Hypothalamus (tissue), 51 donors: ENCODE results near the gene APBB2.

Source experiments
- DNase-seq, 51 donors: peaks; one replicate each; lab custom pipeline; 2025; lab: John Stamatoyannopoulos, UW

The APBB2 gene

DNA sequence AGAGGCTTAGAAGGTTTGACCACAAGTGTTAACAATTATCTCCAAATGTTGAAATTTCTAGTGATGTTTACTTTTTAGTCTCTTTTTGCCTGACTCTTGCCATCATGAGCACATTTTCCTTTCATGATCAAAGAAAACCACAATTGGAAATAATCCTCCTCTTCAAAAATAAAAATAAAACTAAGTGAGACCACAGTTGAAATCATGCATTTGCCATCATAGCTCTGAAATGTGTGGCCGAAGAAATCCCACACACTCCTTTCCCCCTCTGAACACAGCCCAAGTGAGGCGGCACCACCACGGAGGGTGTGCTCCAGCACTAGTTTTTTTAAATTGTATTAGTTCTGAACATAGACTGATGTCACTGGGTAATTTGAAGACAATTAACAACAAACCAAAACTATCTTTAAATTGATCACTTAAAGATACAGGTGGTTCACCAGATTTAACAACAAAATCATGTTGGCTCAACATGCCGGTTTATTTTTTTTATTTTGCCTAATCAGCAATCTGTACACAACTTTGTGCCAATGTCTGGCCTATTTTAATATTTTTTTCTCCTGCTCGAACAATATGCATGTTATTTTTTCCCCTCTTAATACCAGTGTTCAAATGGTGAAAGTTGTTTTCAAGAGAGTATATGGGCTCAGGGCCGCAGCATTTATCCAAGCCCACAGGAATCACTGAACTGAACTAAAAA lies 17.6 kb downstream of the APBB2 start:
- no peak for DNase-seq

DNA sequence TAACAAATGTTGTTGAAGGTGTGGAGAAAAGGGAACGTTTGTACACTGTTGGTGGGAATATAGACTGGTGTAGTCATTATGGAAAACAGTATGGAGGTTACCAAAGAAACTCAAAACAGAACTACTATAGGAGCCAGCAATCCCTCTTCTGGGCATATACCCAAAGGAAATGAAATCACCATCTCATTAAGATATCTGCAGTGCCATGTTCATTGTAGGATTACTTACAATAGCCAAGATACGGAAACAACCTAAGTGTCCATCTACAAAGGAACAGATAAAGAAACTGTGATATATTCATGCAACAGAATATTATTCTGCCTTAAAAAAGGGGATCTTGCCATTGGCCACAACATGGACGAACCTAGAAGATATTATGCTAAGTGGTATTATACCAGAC lies 22.2 kb downstream of the APBB2 start:
- DNase-seq, result no peak

DNA sequence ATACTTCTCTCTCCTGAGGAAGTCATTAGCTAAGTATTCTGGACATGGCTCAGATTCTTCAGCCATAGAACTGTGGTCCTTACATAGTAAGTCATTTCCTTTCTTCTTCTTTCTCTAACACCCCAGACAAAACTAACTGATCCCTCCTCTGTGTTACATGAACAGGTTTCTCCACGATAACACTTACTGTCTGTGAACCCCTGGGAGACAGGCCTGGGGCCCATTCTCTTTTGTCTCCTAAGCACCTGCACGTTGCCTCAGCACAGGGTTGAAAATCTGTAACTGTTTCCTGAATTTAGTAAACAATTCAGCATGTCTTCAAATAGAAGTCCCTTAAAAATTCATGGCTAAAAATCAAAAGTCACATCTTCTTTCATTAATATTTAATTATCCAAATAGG lies 24.7 kb downstream of the APBB2 start:
- no peak for DNase-seq

DNA sequence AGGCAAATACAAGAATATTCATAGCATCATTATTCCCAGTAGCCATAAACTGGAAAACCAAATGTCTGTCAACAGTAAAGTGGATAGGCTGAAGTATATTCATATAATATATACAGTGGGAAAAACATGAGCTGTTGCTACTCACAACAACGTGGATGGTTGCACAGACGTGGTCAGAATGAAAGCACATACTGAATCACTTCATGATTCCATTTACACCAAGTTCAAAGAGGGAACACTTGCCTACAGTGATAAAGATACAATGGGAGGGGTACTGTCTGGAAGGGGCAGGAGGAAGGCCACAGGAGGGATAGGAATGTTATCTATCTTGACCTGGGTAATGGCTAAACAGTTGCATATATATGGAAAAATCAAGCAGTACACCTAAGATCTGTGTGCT lies 25.3 kb downstream of the APBB2 start:
- DNase-seq, result no peak

DNA sequence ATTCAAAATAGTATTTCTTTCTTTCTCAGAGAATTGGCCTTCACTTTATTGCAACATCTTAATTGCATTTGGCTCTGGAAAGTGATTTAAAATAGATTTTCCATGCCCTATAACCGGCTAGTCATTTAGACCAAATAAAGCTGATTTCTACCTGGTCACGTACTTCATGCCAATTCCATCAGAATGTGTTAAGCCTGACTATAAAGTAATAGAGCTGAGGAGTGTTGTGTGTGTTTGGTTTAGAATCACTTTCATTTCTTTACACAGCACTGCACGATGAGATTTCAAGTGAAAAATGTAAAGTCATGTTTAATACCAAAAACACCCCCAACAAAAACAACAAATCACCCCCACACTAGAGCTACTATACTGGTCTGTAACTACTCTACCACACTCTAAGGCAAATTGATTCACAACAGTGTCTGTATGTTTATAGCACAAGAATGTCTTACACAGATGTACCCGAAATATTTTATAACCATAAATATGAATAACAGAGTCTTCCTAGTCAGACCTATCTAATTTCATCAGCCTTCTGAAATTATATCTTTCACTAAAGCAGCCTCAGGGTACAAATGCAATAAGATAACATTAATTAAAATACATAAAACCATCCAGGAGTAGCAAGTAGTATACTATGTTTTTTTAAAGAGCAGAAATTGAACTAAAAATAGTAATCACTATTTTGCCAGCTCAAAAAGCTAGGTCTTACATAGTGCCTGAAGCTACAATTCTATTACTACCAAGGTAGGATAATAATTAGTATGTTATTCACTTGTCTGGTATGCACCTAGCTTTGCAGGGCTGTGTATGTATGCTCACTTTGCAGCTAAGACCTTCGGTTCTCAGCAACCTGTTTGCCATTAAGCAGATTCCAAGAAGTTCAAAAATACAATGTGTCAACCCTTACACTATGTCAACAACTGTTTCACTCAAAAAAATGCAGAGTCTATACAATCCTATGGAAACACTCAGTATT lies 28.4 kb downstream of the APBB2 start:
- no peak for DNase-seq

DNA sequence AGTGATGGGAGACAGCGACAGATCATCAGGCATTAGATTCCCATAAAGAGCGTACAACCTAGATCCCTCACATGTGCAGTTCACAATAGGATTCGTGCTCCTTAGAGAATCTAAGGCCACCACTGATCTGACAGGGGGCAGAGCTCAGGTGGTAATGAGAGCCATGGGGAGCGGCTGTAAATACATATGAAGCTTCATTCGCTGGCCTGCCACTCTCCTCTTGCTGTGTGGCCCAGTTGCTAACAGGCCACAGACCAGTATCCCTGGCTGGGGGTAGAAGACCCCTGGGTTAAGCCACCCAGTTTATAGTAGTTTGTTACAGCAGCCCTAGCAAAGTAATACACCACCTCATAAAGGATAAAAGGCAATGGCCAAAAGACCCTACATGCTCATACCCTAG lies 30.3 kb downstream of the APBB2 start:
- DNase-seq, result no peak

DNA sequence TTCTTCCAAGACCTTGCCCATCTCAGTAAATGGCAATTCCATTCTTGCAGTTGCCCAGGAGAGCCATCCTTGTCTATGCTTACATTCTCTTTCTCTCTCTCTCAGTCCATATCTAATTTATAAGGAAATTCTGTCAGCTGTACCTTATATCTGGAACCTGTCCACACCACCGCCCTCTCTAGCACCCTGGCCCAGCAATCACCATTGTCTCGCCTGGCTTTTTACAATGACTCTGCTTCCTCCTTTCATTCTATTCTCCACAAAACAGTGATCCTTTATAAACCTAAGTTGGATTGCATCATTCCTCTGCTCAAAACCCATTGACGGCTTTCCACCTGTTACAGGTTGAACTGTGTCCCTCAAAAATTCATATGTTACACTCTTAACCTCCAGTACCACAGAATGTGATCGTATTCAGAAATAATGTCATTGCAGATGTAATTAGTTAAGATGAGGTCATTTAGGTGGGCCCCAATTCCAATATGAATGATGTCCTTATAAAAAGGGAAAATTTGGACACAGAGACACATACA lies 31.3 kb downstream of the APBB2 start:
- DNase-seq, result no peak

DNA sequence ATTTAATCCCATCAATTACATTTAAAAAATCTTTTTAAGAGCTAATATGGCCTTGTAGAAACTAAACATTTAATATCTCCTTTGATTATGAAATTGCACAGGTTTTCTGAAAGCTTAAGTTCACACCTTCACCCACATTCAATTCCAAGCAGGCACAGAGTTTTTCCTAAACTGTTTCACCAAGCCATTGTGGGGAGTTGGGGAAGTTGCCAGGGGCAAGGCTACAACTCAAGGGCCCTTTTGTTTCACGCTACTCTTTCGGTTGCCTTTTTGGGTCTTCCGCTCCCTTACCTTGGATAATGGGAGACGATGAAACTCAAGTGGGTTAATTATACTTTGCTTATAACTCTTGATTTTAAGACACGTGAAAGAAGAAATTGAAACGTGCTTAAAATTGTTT lies 33.3 kb downstream of the APBB2 start:
- peak in 17 of 51 donors; percentile 4 to 55 (median 17) for DNase-seq

DNA sequence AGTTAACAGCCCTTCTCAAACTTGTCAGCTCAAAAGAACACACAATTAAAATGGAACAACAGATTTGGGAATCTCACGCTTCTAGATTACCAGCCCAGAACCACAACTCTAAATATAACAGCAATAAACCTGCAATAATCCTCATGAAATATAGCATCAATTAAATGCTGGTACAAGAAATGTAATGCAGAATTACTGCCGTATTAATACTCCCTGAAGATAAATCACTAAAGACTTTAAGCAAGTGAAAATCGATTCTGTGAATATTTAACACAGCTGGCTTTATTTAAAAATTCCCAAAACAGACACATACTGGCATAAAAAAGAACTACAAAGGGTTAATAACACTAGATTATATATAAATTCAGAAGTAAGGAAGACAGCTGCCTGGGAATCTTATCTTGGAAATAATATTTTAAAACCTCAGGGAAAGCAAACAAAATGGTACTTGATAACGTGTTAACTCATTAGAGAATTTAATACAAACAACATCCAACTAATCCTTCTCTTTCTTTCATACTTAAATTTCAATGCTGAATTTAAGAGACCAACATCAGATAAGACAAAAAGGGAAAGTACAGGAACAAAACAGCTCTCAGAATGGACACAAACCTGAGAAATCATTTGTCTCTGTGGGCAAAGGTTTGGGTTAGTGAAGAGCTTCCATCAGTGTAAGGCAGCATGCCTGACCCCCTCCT lies 34.7 kb downstream of the APBB2 start:
- no peak for DNase-seq

DNA sequence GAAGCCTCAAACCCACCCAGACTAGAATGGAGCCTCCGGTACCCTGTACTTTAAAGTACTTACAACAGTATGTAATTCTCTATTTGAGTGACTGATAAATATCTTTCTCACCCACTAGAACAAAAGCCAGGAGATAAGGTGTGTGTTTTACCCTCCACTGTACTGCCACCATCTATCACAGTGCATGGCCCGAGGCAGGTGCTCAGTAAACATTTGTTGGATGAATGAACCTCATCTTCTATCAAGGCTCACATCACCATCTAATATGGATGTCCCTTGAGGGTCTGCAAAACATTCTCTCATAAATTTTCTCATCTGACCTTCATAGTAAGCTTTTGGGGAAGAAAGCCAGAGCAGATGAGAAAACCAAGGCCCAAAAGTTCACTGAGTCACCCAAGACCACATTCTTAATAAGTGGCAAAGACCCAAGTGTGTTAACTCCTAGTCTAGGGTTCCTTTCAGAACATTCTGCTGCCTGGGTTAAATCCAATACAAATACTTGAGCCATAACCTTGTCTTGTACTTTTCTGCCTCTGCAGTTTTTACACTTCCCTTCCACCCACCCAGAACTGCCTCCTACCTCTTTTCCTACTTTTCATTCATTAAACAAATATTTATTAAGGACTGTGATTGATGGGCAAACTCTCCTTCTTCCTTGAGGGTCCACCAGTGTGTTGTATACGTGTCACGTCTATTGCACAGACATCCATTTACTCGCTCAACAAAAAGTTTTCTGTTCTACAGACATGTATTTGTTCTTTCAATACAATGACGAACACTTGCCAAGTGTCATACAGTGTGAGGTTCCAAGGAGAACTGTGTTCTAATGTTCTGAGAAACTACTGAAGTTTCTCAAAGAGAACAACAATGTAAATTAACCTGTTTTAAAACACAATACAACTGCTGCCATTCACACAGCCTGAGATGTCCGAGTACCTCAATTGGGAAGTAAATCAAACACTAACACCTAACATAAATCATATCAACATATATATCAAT lies 35.7 kb downstream of the APBB2 start:
- DNase-seq, result peak in 3 of 51 donors; percentile 26 to 53 (median 28)

DNA sequence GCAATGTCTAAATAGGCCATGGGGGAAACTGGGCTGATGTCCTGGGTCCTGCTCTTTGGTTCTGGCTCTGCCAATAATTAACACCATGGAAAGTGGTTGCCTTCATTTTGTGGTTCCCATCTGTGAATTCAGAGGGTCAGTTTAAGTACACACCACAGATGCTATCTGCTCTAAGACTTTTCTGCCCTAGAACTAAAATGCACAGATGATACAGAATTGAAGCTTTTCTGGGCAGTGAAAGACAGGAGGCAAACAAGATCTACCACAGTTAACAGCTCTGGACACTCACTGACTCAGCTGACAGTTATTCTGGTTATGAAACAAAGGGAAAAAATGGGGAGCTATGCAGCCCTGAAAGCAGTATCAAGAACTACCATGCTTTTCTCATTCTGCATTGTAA lies 37.3 kb downstream of the APBB2 start:
- DNase-seq, result peak in 1 of 51 donors; percentile 24

DNA sequence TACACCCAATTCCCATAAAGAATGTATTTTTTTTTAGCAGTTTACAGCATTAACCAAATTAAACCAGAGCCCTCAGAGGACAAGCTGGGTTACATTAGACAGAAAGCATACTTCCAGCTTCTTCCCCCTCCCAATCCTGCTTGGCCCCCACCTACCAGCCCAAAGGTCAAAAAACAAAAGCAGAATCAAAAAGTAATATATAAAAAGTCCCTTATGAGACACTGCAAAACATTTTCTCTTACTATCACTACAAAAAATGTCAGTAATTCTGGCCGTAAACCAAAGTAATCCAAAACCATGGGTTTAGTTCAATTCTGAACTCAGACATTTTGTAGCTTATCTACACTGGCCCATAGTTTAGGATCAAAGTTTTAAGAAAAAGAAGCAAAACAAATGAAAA lies 38.0 kb downstream of the APBB2 start:
- no peak for DNase-seq

DNA sequence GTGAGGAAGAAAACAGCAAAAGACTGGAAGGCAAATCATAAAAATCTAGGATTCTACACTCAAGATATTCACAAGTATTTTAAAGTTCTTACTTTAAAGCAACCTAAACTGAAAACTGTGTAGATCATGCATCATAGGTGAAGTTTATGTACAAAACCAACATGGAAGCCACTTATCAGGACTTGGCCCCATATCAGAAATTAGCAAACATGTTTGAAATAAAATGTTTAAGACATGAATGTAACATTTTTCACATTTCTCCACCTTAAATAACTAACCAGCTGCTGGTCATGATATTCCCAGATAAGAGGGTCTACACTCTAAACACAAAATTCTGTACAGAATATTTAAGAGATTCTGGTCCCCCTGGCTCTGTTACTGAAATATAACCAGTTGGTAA lies 38.5 kb downstream of the APBB2 start:
- no peak for DNase-seq

DNA sequence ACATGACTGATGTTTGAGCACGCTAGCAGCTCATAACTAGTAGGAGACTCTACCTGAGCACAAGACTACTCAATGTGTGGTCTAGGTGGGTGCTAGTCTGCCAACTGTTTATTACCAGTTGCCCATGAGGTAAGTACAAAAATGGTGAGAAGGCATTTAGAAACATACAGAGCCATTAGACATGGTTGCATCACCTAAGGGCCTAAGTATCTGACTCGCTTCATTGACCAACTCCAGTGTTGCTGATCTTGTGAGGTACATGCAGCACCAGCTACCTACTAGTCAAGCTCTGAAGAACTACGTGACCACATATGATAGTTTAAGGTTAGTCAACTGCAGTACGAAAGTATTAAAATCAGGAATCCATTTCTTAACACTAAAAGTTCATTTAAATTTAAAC lies 39.9 kb downstream of the APBB2 start:
- DNase-seq, result no peak

DNA sequence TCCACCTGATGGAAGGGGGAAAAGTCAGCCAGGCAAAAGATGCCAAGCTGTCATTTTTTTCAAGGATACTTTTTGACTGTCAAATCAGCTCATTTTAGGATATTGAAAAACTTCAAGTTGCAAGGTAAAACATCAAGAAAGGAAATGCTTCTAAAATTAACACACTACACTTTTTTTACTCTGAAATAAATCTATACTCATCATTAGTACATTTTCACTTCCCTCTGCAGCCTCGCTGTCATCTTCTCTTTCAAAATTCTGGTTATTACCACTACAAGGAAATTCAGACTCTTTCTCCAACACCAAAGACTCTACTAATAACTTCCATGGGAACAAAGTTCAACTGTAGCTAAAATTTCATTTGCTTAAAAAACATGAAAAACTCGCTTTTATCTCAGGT lies 41.6 kb downstream of the APBB2 start:
- DNase-seq, result no peak

DNA sequence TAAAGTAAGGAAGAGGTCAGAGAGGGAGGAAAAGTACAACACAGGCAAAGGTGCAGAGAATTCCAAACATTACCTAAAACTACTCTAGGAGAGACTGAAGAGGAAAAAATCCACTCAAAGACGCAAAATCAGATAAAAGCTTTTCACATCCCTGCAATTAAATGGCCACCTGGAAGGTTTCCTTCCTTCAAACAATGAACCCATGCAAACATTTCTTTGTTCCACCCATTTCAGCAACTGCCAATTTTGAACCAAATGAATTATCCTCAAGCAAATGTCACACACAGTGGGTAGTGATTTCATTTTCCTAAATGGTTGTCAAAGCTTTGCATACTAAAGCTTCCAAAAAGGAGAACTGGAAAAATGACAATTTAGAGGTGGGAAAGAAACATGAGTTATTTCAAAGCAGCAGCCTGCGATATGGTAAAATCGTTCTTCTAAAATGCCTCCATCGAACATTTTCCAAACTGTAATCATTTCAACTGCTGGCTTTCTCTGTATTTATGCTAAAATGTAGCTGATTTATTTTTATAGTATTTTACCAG lies 45.0 kb downstream of the APBB2 start:
- DNase-seq, result no peak

DNA sequence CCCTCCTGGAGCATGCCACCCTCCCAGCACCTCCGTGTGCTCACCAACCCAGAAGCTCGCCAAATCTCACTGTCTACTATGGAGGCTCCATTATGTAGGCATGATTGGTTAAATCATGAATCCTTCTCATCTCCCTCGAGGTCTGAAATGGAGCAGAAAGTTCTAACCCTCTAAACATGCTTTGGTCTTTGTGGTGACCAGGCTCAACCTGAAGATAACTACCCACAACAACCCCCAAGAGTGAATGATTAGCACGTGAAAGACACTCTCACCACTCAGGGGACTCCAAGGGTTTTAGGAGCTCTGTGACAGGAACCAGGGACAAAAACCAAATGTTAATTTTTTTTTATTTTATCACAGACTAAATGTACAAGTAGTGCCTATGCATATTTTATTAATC lies 47.2 kb downstream of the APBB2 start:
- no peak for DNase-seq

DNA sequence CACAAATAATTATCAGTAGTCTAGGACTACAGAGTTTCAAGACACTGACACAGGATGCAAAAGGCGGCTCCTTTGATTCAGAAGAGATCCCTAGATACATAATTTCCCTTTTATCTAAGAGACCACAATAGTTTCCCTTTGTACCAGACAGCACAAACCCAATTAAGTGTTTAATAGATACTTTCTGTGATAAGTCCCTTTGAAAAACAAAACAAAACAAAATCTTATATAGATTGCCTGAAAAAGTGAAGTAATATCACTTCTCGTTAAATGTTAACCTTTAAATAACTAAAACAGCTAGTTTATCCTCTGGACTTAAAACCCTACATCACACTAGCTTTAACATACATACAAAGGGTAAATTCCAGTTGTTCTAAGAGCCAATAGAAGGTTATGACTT lies 49.9 kb downstream of the APBB2 start:
- DNase-seq, result no peak

DNA sequence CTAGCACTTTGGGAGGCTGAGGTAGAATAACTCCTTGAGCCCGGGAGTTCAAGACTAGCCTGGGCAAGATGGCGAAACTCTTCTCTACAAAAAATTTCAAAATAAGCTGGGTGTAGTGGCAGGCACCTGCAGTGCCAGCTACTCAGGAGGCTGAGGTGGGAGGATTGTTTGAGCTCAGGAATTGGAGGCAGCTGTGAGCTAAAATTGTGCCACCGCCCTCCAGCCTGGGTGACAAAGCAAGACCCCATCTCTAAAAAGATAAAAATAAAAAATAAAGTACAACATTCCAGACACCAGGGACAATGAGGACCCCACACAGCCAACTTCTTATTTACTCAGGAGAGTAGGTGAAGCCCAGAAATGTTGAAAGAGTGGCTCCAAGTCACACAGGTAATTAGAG lies 53.0 kb downstream of the APBB2 start:
- no peak for DNase-seq

DNA sequence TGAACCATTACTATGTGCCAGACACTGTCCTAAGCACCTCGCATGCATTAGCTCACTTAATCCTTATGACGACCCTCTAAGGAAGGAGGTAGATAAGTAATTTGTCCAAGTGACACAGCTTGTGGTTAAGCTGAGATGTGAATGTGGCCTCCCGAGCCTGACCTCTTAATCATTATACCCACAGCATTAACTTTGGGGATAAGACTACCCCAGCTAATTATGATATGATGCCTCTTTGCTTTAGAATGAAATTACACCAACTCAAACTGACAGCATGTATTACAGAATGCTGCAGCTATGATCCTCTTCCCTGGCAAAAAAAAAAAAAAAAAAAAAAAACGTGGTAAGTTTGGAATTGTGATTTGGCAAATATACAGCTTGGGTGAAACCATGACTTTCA lies 53.5 kb downstream of the APBB2 start:
- DNase-seq, result no peak
